Erythroblast (primary cell): Measurements from ENCODE around the gene SLC2A14.
"Not testable (repeated sequence)": the region's sequence is repeated elsewhere in the genome, so short reads cannot be mapped to it uniquely, and the experiment has no call there.

Experiments used
- DNase-seq, 2 experiments: peaks; one replicate each; lab custom pipeline; 2025; lab: John Stamatoyannopoulos, UW
- GATA1 ChIP-seq: IDR thresholded peaks from 2 replicates; pipeline ENCODE4 v1.6.1; 2011; ENCODE audit warnings: low read depth, mild to moderate bottlenecking, control low read depth, low read length, moderate library complexity
- POLR2A ChIP-seq: IDR thresholded peaks from 2 replicates; pipeline ENCODE4 v1.6.1; 2011; ENCODE audit warnings: mild to moderate bottlenecking, low read length

The SLC2A14 gene

GRCh38 chr12:7787574-7788293 is 85.0 kb downstream of the SLC2A14 start:
- no peak for DNase-seq

DNA sequence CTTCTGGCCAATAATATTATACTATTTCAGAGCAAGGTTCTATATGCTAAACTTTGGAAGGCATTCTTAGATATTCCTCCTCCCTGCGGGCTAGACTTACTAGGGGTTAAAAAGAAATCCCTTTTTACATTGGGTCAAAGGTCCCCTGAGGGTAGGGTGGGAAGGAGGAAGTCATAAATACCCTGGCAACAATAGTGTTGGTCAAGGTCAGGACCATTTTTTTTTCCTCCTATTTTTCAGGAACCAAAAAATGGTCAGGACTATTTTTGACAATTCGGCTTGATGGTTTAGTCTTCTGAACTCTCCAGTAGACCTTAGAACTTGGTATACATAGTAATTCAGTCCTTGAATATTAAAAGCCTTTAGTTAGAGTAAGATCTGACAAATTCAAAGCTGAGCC is 88.0 kb downstream of the SLC2A14 start:
- TF ChIP-seq GATA1 (no peak), POLR2A (no peak)
- no peak for DNase-seq

More at GRCh38 chr12:7787574-7788293, 85.0 kb downstream of the SLC2A14 start:
- TF ChIP-seq GATA1 (no peak), POLR2A (no peak)

DNA sequence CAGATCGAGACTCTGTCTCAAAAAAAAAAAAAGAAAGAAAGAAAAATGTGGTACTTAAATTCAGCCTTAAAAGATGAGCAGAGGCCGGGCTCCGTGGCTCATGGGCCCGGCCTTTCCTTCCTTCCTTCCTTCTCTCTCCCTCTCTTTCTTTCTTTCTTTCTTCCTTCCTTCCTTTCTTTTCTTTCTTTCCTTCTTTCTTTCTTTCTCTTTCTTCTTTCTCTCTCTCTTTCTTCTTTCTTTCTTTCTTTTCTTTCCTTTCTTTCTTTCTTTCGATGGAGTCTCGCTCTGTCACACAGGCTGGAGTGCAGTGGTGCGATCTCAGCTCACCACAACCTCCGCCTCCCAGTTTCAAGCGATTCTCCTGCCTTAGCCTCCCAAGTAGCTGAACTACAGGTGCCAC is 89.3 kb downstream of the SLC2A14 start:
- DNase-seq, result not testable (repeated sequence)

GRCh38 chr12:7782055-7782454 is 90.7 kb downstream of the SLC2A14 start:
- no peak for DNase-seq
- TF ChIP-seq GATA1, result no peak
- TF ChIP-seq POLR2A, result no peak

DNA sequence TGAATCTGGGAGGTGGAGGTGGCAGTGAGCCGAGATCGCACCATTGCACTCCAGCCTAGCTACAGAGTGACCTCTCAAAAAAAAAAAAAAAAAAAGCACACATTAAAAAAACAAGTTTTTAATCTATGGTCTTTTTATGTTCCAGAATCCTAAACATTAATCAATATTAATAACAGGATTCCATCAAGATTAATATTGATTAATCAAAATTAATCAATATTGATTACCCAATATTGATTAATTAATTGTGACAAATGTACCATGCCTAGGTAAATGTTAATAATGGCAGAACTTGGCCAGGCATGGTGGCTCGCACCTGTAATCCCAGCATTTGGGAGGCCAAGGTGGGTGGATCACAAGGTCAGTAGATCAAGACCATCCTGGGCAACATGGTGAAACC is 91.4 kb downstream of the SLC2A14 start:
- no peak for DNase-seq
- no peak for TF ChIP-seq GATA1

DNA sequence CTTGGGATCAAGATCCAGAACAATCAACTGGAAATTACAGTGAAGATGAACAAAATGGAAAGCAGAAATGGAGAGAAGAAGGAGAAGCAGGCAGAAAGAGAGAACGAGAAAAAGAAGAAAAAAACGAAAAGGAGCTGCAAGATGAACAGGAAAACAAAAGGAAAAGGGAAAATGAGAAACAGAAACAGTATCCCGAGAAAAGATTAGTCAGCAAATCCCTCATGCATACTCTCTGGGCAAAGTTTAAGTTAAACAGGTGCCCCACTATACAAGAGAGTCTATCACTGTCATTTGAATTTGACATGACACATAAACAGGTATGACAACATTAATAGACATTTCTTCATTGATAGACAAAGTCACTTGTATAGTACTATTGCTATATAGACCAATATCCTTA is 102.7 kb downstream of the SLC2A14 start:
- TF ChIP-seq POLR2A (no peak), GATA1 (no peak)
- DNase-seq, result no peak
